ENCODE data around the gene FGF14.

- TF ChIP-seq CTCF (conservative IDR thresholded peaks at IDR 0.05; ENCODE audit: low read depth, low read length) (no peak), EZH2 (IDR thresholded peaks at IDR 0.05; ENCODE audit: low read length, unreplicated experiment) (no peak)
Measured at GRCh38 chr13:102328909-102329308, 72.9 kb downstream of the FGF14 start.

All from PC-3 (cell line).